Esophagus muscularis mucosa (tissue), 3 donors: Measurements from ENCODE around the gene CACNB4.

Source experiments
- POLR2A ChIP-seq: fragments of 450-650 bp; IDR thresholded peaks from one replicate; pipeline ENCODE4 v1.6.1; 2017; ENCODE audit warnings: antibody characterized with exemption, moderate library complexity, mild to moderate bottlenecking, low read depth
- POLR2AphosphoS5 ChIP-seq, 2 donors: sonication (generic); formaldehyde crosslinking; IDR thresholded peaks; one replicate each; pipeline ENCODE4 v1.6.1; 2017; ENCODE audit warnings: antibody characterized with exemption in 2 of 2
- TF ChIP-seq, protein P1 (sequence below), 3 experiments: fragments of 200-600 bp in 2 of 3; fragments of 450-650 bp in 1 of 3; sonication (generic) in 2 of 3; IDR thresholded peaks; one replicate each; pipeline ENCODE4 v1.5.1; 2017 to 2019; ENCODE audit warnings: antibody characterized with exemption in 3 of 3, mild to moderate bottlenecking in 2 of 3, moderate library complexity in 1 of 3

DNA sequence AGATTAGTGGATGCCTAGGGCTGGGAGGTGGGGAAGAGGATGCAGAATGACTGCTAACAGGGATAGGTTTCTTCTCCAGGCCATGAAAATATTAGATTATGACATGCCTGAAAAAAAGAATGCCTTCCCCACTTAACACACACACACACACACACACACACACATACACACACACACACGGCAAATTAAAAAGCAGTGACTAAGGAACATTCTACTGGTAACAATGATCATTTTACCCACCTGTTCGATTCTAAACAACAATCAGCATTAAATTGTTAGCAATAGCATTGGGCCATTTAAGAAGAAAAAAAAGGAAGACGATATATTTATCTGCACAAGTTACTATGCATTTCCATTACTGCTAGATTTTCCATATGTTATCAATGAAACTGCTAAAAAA lies 10.8 kb downstream of the CACNB4 start:
- no peak for TF ChIP-seq POLR2A
- TF ChIP-seq, protein P1, sequence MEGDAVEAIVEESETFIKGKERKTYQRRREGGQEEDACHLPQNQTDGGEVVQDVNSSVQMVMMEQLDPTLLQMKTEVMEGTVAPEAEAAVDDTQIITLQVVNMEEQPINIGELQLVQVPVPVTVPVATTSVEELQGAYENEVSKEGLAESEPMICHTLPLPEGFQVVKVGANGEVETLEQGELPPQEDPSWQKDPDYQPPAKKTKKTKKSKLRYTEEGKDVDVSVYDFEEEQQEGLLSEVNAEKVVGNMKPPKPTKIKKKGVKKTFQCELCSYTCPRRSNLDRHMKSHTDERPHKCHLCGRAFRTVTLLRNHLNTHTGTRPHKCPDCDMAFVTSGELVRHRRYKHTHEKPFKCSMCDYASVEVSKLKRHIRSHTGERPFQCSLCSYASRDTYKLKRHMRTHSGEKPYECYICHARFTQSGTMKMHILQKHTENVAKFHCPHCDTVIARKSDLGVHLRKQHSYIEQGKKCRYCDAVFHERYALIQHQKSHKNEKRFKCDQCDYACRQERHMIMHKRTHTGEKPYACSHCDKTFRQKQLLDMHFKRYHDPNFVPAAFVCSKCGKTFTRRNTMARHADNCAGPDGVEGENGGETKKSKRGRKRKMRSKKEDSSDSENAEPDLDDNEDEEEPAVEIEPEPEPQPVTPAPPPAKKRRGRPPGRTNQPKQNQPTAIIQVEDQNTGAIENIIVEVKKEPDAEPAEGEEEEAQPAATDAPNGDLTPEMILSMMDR (IDR thresholded peaks at IDR 0.05) = no peak
- no peak for TF ChIP-seq POLR2AphosphoS5 (IDR thresholded peaks at IDR 0.05)
